Neural progenitor cell (in vitro differentiated cells): Measurements from ENCODE around the gene C8G.

Experiments used
- EZH2 ChIP-seq: fragments of 200-600 bp; sonication (generic); IDR thresholded peaks from 2 replicates; pipeline ENCODE4 v1.6.1; 2017; ENCODE audit warnings: antibody characterized with exemption, mild to moderate bottlenecking, moderate library complexity
- TF ChIP-seq, protein P1 (sequence below): fragments of 200-600 bp; sonication (generic); IDR thresholded peaks from 2 replicates; pipeline ENCODE4 v1.5.1; 2017; ENCODE audit warnings: antibody characterized with exemption, mild to moderate bottlenecking

- TF ChIP-seq, protein P1, sequence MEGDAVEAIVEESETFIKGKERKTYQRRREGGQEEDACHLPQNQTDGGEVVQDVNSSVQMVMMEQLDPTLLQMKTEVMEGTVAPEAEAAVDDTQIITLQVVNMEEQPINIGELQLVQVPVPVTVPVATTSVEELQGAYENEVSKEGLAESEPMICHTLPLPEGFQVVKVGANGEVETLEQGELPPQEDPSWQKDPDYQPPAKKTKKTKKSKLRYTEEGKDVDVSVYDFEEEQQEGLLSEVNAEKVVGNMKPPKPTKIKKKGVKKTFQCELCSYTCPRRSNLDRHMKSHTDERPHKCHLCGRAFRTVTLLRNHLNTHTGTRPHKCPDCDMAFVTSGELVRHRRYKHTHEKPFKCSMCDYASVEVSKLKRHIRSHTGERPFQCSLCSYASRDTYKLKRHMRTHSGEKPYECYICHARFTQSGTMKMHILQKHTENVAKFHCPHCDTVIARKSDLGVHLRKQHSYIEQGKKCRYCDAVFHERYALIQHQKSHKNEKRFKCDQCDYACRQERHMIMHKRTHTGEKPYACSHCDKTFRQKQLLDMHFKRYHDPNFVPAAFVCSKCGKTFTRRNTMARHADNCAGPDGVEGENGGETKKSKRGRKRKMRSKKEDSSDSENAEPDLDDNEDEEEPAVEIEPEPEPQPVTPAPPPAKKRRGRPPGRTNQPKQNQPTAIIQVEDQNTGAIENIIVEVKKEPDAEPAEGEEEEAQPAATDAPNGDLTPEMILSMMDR = peak; percentile 7
- TF ChIP-seq EZH2 = no peak
Measured at GRCh38 chr9:136992819-136993369, 47.9 kb downstream of the C8G start.
